HG02610 (cell line): ENCODE measurements around the gene BRF1.
"Not testable (repeated sequence)": the region's sequence is repeated elsewhere in the genome, so short reads cannot be mapped to it uniquely, and the experiment has no call there.

ENCODE experiments used
- ATAC-seq: cut with Tn5 transposase; IDR thresholded peaks from one replicate; pipeline ENCODE4 v1.9.1; 2021; ENCODE audit warnings: mild to moderate bottlenecking, moderate library complexity; ENCODE audit not compliant: unreplicated experiment

The BRF1 gene

GRCh38 chr14:105292826-105293711 lies 7.7 kb downstream of the BRF1 start:
- ATAC-seq = no peak

DNA sequence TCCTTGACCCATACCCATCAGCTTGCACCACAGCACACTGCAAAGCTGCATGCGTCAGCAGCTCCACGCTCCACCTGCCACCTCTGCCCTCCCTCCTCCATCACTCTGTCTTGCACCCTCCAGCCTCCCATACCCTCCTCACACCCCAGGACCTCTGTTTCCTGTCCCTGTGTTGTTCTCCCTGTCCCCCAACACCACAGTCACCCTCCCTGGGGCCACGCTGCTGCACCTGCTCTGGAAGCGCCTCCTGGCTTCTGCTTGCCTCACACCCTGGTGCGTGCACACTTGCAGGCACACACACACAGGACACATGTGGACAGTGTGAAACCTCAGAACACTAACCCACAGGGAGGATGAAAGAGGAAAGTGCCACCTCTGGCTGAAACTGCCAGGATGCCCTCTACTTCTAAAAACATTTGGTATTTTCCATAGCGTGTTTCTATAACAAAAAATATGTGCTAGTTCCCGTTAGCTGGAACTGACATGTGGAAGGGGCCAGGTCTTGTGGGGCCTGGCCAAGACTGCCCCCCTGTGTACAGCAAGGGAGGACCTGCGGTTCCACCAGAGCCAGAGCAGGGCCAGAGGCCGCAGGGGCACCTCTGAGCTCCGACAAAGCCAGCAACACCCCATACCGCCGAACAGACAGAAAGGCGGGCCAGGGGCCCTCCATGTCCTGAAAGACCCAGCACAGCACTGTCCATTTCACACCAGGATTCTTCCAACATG lies 10.0 kb downstream of the BRF1 start:
- no peak for ATAC-seq

GRCh38 chr14:105288936-105289335 lies 11.9 kb downstream of the BRF1 start:
- not testable (repeated sequence) for ATAC-seq

DNA sequence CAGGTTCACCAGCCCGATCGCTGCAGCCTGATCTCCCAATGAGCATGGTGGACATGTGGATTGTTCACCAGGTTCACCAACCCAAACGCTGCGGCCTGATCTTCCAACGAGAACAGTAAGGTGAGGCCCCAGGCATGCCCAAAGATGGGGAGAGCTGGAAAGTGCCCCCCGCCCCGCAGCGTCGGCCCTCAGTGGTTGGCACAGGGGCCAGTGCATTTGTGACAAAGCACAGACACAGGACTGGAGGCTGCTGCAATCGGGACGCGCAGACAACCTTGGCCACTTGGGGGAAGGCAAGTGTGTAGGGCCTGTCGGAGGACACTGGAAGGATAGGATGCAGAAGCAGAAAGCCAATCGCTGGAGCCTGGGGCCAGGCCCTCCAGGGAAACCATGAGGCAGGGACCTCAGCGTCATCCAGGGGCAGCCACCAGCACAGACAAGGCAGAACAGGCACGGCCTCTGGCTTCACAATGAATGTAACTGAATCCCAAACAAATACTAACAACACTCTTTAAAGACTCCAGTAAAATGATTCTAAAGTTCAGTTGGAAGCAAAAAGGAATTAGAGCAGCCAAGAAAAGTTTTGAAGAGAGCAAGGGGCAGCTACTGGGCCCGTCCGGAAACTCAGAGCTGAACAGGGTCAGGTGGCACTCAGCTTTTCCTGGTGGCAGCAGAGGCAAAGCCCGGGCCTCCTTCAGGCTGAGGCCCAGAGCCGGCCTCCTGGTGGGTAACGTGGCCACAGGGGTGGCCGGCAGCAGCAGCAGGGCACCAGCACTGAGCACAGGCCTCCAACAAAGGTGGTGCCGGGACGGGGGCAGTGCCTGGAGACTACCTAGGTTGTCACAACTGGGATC lies 13.3 kb downstream of the BRF1 start:
- ATAC-seq = no peak

DNA sequence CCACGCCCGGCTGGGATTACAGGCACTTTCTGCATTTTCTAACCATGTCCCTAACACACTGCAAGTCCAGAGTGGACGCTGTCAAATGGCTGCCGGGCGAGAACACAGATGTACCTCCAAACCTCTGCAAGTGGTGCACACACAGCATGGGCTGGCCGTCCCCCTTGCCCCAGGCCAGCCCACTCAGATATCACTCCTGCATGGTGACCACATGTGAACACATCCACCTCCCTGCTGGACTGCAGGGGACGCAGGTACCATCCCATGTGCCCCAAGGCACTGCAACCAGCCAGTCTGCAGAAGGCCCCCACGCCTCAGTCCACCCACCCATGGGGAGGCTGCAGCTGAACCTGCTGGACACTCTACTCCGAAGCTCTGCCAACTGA lies 14.0 kb downstream of the BRF1 start:
- no peak for ATAC-seq

- ATAC-seq = no peak
These were observed 15.6 kb downstream of the BRF1 start for GRCh38 chr14:105285174-105285573.

- ATAC-seq = no peak
These were observed 16.9 kb downstream of the BRF1 start for GRCh38 chr14:105283899-105284298.

- no peak for ATAC-seq
These were observed 17.8 kb downstream of the BRF1 start for GRCh38 chr14:105283028-105283427.

DNA sequence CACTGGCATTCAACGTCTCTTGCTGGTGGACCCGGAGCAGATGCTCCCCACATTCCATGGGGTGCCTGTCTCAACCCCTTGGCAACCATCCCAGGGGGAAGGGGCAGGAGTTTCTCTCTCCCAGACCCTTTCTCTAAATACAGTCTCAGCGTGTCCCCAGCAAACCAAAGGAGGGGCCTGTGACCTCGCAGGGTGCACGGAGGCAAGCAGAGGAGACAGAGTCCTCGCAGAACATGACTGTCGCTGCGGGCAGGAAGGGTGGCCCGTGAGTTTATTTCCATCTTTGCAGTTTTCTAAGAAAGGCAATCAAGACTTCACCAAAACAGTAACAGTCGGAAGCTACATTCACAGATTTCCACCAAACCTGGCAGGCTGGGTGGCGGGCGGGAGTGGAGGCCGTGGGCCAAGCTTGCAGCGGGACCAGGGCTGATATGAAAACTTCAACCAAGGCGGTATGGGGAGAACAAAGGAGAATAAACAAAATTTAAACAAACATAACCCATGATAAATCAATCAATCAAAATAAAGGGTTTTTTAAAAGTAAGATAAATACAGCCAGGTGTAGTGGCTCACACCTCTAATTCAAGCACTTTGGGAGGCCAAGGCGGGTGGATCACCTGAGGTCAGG lies 18.6 kb downstream of the BRF1 start:
- ATAC-seq = no peak

DNA sequence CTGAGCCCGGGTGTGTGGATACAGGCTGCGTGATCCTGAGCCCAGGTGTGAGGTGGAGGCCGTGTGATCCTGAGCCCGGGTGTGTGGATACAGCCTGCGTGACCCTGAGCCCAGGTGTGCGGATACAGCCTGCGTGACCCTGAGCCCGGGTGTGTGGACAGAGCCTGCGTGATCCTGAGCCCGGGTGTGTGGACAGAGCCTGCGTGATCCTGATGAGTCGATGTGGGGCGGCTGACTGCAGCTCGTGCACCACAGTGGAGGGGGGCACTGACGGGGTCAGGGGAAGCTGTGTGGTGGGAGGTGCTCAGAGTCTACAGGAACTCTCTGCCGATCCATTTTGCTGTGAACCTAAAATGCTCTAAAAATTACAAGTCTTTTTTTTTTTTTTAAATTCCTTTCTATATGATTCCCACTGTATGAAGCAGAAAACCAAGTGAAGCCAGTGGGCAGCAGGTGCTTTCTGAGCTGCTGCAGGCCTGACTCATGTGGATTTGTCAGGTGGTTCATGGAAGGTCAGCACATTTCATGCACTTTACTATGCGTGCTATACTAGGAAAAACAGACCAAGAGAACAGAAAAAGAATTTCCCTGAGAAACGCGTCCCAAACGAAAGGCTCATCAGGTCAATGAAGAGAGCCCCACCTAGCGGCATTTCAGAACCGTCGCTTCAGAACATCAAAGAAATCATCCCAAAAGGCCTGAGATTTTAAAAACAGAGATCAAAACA lies 19.3 kb downstream of the BRF1 start:
- no peak for ATAC-seq

GRCh38 chr14:105280525-105280924 lies 20.3 kb downstream of the BRF1 start:
- no peak for ATAC-seq

- no peak for ATAC-seq
These were observed 21.0 kb downstream of the BRF1 start for GRCh38 chr14:105279642-105280361.

DNA sequence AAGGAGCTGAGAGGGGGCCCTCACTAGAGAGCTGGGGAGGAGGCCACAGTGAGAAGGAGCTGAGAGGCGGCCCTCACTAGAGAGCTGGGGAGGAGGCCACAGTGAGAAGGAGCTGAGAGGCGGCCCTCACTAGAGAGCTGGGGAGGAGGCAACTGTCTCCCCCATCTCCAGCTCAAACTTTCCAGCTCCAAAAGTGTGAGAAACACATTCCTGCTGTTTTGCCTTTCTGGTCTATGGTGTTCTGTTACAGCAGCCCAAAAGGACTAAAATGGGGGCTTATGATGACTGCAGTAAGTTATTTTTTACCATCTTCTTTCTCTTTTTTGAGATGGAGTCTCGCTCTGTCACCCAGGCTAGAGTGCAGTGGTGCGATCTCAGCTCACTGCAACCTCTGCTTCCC lies 23.4 kb downstream of the BRF1 start:
- not testable (repeated sequence) for ATAC-seq

DNA sequence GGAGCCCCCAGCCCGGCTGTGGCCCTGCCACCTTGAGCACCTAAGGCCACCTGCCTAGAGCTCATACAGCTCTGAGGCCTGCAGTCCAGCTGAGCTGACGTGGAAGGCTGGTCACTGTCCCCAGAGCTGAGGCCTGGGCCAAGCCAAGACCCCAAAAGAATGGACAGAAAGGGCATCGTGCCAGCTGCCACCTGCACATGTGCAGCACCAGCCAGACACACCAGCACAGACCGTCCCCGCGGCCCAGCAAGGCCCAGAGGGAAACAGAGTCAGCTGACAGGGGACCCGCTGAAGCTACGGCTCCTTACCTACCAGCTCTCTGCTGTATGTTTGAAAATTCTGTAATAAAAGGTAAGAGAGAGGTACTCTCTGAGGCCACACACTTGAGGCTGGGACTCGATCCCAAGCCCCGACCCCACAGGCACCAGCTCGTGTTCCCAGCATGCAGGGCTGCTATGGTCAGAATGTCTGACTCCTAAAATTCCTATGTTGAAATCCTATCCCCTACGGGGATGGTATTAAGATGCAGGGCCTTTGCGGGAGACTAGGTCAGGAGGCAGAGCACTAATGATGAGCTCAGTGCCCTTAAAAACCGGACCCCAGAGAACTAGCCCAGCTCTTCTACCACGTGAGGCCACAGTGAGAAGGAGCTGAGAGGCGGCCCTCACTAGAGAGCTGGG lies 25.4 kb downstream of the BRF1 start:
- no peak for ATAC-seq

- ATAC-seq = no peak
These were observed 26.2 kb downstream of the BRF1 start for GRCh38 chr14:105274637-105275036.

- no peak for ATAC-seq
These were observed 27.7 kb downstream of the BRF1 start for GRCh38 chr14:105273062-105273461.

GRCh38 chr14:105272623-105273022 lies 28.2 kb downstream of the BRF1 start:
- ATAC-seq = no peak

DNA sequence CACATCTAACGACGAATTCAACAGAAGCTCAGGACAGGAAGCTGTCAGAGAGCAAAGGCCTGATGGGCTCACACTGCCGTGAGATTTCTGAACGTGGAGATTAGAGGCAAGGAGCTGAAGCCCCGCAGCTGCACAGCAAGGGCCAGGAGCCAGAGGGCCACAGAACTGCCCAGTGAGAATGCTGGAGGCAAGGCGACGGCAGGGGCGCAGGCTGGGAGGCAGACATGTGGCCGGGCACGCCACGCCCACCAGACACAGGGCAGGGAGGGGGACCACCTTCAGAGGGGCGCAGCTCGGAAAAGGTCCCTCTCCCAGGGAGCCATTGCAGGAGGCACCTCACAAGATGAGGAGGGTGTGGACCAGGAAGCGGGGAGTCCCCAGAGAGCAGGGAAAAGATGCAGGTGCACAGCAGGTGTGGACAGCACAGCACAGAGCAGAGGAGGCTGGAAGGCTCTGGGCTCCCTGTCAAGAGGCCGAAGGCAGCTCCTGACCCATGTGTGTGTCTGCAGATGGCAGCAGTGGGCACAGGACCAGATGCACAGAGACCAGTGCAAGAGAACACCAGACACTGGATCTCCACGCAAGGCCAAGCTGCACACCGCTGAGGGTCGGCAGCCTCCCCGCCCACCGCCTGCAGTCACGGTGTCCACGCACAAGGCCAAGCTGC lies 29.4 kb downstream of the BRF1 start:
- ATAC-seq = no peak
